ENCODE results near the gene PRDX5. TPM values are rescaled to one million over a fixed set of nuclear protein-coding genes. Genes with fewer than 3 reads are reported as not detected.

PRDX5 gene
- total and polyA plus RNA-seq, 2 experiments from 2014 or later: 212 to 312 TPM

GRCh38 chr11:64321533-64321932, 3.6 kb downstream of the PRDX5 start:
- H4K20me1 ChIP-seq (replicated peaks; ENCODE audit: insufficient read depth): no peaks in the 10 kb centered on the region; the same call in 1 of the 2 replicates
- no peaks in the 10 kb centered on the region for H3K27me3 ChIP-seq (ENCODE audit: insufficient read depth)
- Mint-ChIP-seq H3K27ac (no peak overlapping the region), H3K4me1 (peaks cover 22% of the 10 kb centered on the region), H3K36me3 (ENCODE audit: low read depth) (peaks cover 34% of the 10 kb centered on the region), H3K27me3 (ENCODE audit: insufficient read depth, low read depth, poor library complexity) (peaks cover 21% of the 10 kb centered on the region), H3K9me3 (no peaks in the 10 kb centered on the region; the same call in 2 of the 3 replicates), H3K4me3 (no peak overlapping the region; the same call in 2 of the 3 replicates)
- H2AFZ ChIP-seq: no peak overlapping the region
- no peak overlapping the region for H3K4me2 ChIP-seq
- no peak overlapping the region for H3K4me3 ChIP-seq
- H3K4me1 ChIP-seq (ENCODE audit: insufficient read depth): peaks cover 14% of the 10 kb centered on the region
- peaks cover 3% of the 10 kb centered on the region; the same call in 1 of the 2 replicates for H3K36me3 ChIP-seq (ENCODE audit: insufficient read depth)
- DNase-seq (ENCODE audit: low spot score): no peak
- no peak overlapping the region for H3K27ac ChIP-seq (ENCODE audit: low read depth)
- no peak for ATAC-seq
- H3K9me2 ChIP-seq (ENCODE audit: insufficient read depth): no peaks in the 10 kb centered on the region
- TF ChIP-seq, protein P1, sequence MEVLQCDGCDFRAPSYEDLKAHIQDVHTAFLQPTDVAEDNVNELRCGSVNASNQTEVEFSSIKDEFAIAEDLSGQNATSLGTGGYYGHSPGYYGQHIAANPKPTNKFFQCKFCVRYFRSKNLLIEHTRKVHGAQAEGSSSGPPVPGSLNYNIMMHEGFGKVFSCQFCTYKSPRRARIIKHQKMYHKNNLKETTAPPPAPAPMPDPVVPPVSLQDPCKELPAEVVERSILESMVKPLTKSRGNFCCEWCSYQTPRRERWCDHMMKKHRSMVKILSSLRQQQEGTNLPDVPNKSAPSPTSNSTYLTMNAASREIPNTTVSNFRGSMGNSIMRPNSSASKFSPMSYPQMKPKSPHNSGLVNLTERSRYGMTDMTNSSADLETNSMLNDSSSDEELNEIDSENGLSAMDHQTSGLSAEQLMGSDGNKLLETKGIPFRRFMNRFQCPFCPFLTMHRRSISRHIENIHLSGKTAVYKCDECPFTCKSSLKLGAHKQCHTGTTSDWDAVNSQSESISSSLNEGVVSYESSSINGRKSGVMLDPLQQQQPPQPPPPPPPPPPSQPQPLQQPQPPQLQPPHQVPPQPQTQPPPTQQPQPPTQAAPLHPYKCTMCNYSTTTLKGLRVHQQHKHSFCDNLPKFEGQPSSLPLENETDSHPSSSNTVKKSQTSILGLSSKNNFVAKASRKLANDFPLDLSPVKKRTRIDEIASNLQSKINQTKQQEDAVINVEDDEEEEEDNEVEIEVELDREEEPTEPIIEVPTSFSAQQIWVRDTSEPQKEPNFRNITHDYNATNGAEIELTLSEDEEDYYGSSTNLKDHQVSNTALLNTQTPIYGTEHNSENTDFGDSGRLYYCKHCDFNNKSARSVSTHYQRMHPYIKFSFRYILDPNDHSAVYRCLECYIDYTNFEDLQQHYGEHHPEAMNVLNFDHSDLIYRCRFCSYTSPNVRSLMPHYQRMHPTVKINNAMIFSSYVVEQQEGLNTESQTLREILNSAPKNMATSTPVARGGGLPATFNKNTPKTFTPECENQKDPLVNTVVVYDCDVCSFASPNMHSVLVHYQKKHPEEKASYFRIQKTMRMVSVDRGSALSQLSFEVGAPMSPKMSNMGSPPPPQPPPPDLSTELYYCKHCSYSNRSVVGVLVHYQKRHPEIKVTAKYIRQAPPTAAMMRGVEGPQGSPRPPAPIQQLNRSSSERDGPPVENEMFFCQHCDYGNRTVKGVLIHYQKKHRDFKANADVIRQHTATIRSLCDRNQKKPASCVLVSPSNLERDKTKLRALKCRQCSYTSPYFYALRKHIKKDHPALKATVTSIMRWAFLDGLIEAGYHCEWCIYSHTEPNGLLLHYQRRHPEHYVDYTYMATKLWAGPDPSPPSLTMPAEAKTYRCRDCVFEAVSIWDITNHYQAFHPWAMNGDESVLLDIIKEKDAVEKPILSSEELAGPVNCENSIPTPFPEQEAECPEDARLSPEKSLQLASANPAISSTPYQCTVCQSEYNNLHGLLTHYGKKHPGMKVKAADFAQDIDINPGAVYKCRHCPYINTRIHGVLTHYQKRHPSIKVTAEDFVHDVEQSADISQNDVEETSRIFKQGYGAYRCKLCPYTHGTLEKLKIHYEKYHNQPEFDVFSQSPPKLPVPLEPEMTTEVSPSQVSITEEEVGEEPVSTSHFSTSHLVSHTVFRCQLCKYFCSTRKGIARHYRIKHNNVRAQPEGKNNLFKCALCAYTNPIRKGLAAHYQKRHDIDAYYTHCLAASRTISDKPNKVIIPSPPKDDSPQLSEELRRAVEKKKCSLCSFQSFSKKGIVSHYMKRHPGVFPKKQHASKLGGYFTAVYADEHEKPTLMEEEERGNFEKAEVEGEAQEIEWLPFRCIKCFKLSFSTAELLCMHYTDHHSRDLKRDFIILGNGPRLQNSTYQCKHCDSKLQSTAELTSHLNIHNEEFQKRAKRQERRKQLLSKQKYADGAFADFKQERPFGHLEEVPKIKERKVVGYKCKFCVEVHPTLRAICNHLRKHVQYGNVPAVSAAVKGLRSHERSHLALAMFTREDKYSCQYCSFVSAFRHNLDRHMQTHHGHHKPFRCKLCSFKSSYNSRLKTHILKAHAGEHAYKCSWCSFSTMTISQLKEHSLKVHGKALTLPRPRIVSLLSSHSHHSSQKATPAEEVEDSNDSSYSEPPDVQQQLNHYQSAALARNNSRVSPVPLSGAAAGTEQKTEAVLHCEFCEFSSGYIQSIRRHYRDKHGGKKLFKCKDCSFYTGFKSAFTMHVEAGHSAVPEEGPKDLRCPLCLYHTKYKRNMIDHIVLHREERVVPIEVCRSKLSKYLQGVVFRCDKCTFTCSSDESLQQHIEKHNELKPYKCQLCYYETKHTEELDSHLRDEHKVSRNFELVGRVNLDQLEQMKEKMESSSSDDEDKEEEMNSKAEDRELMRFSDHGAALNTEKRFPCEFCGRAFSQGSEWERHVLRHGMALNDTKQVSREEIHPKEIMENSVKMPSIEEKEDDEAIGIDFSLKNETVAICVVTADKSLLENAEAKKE (CRISPR knock-in tag; IDR thresholded peaks at IDR 0.05): no peak
- TF ChIP-seq STAT1 (IDR thresholded peaks at IDR 0.05; ENCODE audit: unreplicated experiment) (no peak), POLR2AphosphoS5 (IDR thresholded peaks at IDR 0.05; ENCODE audit: low read depth) (no peak), JUNB (IDR thresholded peaks at IDR 0.05; ENCODE audit: unreplicated experiment) (no peak), ETS1 (IDR thresholded peaks at IDR 0.05) (no peak), ZNF114 (CRISPR knock-in tag; IDR thresholded peaks at IDR 0.05) (no peak), EZH2phosphoT487 (IDR thresholded peaks at IDR 0.05; ENCODE audit: unreplicated experiment) (no peak), EZH2 (IDR thresholded peaks at IDR 0.05; ENCODE audit: low read depth, unreplicated experiment) (no peak), ZNF331 (CRISPR knock-in tag; IDR thresholded peaks at IDR 0.05; ENCODE audit: low read depth) (no peak), CREB1 (CRISPR knock-in tag; IDR thresholded peaks at IDR 0.05; ENCODE audit: low read depth) (no peak), NANOG (IDR thresholded peaks at IDR 0.05; ENCODE audit: borderline replicate concordance) (no peak)
- TF ChIP-seq, protein P2, sequence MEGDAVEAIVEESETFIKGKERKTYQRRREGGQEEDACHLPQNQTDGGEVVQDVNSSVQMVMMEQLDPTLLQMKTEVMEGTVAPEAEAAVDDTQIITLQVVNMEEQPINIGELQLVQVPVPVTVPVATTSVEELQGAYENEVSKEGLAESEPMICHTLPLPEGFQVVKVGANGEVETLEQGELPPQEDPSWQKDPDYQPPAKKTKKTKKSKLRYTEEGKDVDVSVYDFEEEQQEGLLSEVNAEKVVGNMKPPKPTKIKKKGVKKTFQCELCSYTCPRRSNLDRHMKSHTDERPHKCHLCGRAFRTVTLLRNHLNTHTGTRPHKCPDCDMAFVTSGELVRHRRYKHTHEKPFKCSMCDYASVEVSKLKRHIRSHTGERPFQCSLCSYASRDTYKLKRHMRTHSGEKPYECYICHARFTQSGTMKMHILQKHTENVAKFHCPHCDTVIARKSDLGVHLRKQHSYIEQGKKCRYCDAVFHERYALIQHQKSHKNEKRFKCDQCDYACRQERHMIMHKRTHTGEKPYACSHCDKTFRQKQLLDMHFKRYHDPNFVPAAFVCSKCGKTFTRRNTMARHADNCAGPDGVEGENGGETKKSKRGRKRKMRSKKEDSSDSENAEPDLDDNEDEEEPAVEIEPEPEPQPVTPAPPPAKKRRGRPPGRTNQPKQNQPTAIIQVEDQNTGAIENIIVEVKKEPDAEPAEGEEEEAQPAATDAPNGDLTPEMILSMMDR (conservative IDR thresholded peaks at IDR 0.05; ENCODE audit: low read depth in 2 of 2): no peak
- TF ChIP-seq, protein P3, sequence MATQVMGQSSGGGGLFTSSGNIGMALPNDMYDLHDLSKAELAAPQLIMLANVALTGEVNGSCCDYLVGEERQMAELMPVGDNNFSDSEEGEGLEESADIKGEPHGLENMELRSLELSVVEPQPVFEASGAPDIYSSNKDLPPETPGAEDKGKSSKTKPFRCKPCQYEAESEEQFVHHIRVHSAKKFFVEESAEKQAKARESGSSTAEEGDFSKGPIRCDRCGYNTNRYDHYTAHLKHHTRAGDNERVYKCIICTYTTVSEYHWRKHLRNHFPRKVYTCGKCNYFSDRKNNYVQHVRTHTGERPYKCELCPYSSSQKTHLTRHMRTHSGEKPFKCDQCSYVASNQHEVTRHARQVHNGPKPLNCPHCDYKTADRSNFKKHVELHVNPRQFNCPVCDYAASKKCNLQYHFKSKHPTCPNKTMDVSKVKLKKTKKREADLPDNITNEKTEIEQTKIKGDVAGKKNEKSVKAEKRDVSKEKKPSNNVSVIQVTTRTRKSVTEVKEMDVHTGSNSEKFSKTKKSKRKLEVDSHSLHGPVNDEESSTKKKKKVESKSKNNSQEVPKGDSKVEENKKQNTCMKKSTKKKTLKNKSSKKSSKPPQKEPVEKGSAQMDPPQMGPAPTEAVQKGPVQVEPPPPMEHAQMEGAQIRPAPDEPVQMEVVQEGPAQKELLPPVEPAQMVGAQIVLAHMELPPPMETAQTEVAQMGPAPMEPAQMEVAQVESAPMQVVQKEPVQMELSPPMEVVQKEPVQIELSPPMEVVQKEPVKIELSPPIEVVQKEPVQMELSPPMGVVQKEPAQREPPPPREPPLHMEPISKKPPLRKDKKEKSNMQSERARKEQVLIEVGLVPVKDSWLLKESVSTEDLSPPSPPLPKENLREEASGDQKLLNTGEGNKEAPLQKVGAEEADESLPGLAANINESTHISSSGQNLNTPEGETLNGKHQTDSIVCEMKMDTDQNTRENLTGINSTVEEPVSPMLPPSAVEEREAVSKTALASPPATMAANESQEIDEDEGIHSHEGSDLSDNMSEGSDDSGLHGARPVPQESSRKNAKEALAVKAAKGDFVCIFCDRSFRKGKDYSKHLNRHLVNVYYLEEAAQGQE (IDR thresholded peaks at IDR 0.05; ENCODE audit: unreplicated experiment): no peak
- H3K79me2 ChIP-seq (replicated peaks; ENCODE audit: insufficient read depth): peaks cover 11% of the 10 kb centered on the region
- 0 out of 2 replicates have a peak, but pooled peaks cover 6% of the 10 kb centered on the region for H3F3A ChIP-seq (replicated peaks; ENCODE audit: low read depth)
